HL-60 (cell line): ENCODE results near the gene GNRH2.
"Not testable (repeated sequence)": the region's sequence is repeated elsewhere in the genome, so short reads cannot be mapped to it uniquely, and the experiment has no call there.

Experiments used
- DNase-seq, 2 experiments: peaks; one replicate each; pipeline ENCODE4 v3.0.0-alpha.2; 2010 to 2020; ENCODE audit warnings: low read depth in 1 of 2, low spot score in 1 of 2
- H3K27ac ChIP-seq: fragments of 250-450 bp; sonication (Bioruptor Pico); replicated peaks from 2 replicates; pipeline ENCODE4 v1.5.1; 2020; ENCODE audit warnings: mild to moderate bottlenecking, moderate library complexity
- H3K27me3 ChIP-seq: fragments of 250-450 bp; sonication (Bioruptor Pico); 2 replicates; pipeline ENCODE4 v1.5.1; 2021; ENCODE audit warnings: mild to moderate bottlenecking, moderate library complexity; ENCODE audit not compliant: insufficient read depth, poor library complexity, severe bottlenecking
- H3K4me3 ChIP-seq: replicated peaks from 2 replicates; pipeline ENCODE4 v1.5.1; 2011; ENCODE audit warnings: mild to moderate bottlenecking, control low read depth, low read length; ENCODE audit not compliant: insufficient read depth
- GABPA ChIP-seq: IDR thresholded peaks from 2 replicates; pipeline ENCODE4 v1.6.1; 2012; ENCODE audit warnings: low read depth
- POLR2AphosphoS5 ChIP-seq: IDR thresholded peaks from 2 replicates; pipeline ENCODE4 v1.6.1; 2012; ENCODE audit warnings: low read depth
- SPI1 ChIP-seq: IDR thresholded peaks from 2 replicates; pipeline ENCODE4 v1.6.1; 2012; ENCODE audit warnings: low read depth, mild to moderate bottlenecking, borderline replicate concordance
- TF ChIP-seq, protein P1 (sequence below): IDR thresholded peaks from one replicate; pipeline ENCODE4 v1.5.1; 2011; ENCODE audit warnings: low read length, control low read depth, inconsistent platforms; ENCODE audit not compliant: insufficient read depth
- TF ChIP-seq, protein P2 (sequence below): IDR thresholded peaks from 2 replicates; pipeline ENCODE4 v1.6.1; 2012; ENCODE audit warnings: low read depth; ENCODE audit not compliant: insufficient replicate concordance

The GNRH2 gene

DNA sequence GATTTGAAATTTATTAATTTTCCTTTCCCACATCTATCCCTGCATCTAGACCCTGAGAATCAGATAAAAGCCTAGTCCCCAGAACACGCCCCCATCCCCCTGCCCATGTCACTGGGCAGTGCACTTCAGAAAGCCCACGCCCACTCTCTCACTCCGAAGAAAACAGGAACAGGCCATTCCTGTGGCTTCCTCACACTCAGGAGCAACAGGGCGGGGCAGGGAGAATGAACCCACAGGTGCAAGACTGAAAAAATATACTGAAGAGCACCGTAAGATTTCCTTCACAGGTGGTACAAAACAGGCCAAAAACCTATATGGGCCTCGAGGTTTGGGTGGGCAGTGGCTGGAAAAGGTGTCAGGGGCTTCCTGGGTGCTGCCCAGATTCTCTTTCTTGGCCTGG, 31.4 kb downstream of the GNRH2 start:
- no peak overlapping the region for H3K4me3 ChIP-seq
- no peak for DNase-seq
- TF ChIP-seq POLR2AphosphoS5 (no peak), SPI1 (peak; percentile 78)
- H3K27ac ChIP-seq: no peak overlapping the region
- H3K27me3 ChIP-seq: peaks cover 2% of the 10 kb centered on the region

DNA sequence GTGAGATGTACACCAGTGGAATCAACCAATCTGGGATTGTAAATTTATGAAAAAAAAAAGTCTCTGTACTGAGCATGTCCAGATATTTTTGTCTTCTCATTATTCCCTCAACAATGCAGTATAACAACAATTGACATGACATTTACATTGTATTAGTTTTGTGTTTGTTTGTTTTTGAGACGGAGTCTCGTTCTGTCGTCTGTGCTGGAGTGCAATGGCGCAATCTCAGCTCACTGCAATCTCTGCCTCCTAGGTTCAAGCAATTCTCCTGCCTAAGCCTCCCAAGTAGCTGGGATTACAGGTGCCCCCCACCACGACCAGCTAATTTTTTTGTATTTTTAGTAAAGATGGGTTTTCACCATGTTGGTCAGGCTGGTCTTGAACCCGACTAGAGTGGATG, 31.9 kb downstream of the GNRH2 start:
- H3K27me3 ChIP-seq, DNase-seq, H3K4me3 ChIP-seq, H3K27ac ChIP-seq: not testable (repeated sequence)

DNA sequence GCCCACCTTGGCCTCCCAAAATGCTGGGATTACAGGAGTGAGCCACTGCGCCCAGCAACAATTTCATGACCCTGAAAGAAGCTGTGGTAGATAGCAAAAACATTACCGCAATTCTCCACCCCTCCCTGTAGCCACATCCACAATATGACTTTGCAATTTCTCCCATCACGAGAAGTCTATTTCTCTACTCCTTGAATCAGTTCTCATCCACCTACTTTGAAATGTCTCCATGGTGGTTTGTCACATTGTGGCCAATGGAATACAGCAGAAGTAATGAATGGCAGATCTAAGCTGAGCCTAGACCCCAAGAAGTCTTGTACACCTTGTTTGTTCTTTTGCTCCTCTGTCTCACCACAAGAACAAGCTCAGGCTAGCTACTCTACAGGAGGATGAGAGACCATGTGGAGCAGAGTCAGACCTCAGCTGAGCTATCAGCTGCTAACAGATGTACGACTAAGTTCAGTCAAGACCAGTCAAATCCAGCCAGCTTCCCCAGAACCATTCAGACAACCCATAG, 34.3 kb downstream of the GNRH2 start:
- no peak for TF ChIP-seq GABPA
- TF ChIP-seq, protein P1, sequence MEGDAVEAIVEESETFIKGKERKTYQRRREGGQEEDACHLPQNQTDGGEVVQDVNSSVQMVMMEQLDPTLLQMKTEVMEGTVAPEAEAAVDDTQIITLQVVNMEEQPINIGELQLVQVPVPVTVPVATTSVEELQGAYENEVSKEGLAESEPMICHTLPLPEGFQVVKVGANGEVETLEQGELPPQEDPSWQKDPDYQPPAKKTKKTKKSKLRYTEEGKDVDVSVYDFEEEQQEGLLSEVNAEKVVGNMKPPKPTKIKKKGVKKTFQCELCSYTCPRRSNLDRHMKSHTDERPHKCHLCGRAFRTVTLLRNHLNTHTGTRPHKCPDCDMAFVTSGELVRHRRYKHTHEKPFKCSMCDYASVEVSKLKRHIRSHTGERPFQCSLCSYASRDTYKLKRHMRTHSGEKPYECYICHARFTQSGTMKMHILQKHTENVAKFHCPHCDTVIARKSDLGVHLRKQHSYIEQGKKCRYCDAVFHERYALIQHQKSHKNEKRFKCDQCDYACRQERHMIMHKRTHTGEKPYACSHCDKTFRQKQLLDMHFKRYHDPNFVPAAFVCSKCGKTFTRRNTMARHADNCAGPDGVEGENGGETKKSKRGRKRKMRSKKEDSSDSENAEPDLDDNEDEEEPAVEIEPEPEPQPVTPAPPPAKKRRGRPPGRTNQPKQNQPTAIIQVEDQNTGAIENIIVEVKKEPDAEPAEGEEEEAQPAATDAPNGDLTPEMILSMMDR: no peak
- Histone ChIP-seq H3K4me3 (no peak overlapping the region), H3K27ac (peak overlapping the region; percentile 40; the same call in 1 of the 2 replicates), H3K27me3 (peaks cover 7% of the 10 kb centered on the region)
- DNase-seq: peak in 1 of 2 experiments; percentile 52

DNA sequence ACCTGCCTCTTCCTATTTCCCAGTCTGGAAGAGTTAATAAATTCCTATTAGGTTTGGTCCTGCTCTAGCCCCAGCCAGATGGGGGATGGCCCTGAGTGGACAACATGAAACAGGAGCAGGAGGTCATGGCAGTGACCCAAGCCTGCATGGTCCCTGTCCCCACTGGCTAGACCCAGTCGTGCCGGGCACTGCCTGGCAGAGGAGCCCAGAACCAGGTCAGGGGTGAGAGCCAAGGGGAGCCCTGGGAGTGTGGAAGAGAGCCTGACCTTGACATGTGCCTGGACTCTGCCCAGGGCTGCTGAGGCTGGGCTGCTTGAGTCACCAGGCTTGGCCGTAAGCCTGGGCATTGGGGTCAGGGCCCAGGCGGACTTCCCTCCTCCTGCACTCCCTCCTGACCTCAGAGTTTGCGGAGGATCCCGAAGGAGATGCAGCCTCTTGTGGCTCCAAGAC, 37.5 kb downstream of the GNRH2 start:
- no peak for DNase-seq
- TF ChIP-seq POLR2AphosphoS5 (no peak), SPI1 (no peak), GABPA (no peak)
- TF ChIP-seq, protein P2, sequence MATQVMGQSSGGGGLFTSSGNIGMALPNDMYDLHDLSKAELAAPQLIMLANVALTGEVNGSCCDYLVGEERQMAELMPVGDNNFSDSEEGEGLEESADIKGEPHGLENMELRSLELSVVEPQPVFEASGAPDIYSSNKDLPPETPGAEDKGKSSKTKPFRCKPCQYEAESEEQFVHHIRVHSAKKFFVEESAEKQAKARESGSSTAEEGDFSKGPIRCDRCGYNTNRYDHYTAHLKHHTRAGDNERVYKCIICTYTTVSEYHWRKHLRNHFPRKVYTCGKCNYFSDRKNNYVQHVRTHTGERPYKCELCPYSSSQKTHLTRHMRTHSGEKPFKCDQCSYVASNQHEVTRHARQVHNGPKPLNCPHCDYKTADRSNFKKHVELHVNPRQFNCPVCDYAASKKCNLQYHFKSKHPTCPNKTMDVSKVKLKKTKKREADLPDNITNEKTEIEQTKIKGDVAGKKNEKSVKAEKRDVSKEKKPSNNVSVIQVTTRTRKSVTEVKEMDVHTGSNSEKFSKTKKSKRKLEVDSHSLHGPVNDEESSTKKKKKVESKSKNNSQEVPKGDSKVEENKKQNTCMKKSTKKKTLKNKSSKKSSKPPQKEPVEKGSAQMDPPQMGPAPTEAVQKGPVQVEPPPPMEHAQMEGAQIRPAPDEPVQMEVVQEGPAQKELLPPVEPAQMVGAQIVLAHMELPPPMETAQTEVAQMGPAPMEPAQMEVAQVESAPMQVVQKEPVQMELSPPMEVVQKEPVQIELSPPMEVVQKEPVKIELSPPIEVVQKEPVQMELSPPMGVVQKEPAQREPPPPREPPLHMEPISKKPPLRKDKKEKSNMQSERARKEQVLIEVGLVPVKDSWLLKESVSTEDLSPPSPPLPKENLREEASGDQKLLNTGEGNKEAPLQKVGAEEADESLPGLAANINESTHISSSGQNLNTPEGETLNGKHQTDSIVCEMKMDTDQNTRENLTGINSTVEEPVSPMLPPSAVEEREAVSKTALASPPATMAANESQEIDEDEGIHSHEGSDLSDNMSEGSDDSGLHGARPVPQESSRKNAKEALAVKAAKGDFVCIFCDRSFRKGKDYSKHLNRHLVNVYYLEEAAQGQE: no peak
- TF ChIP-seq, protein P1: no peak
- Histone ChIP-seq H3K27ac (no peak overlapping the region), H3K27me3 (peaks cover 13% of the 10 kb centered on the region), H3K4me3 (no peak overlapping the region)

DNA sequence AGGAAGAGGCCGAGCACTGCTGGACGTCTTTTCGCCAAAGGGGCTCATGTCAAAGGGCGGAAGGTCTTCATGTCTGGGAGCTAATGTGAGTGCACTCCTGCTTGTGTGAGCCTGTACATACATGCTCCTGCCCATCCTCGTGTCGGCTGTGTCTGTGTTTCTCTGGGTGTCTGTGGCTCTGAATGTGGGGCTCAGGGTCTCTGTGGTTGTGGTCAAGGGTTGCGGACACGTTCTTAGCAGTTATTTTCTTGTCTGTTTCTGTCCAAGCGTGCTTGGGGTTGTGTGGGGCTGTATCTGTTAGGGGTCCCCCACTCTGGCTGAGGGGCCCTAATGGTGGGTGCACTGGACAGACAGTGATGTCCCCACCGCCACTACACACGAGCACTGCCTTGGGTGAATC, 38.2 kb downstream of the GNRH2 start:
- H3K27me3 ChIP-seq: peaks cover 13% of the 10 kb centered on the region
- no peak for DNase-seq
- no peak overlapping the region for H3K27ac ChIP-seq
- no peak overlapping the region for H3K4me3 ChIP-seq
- TF ChIP-seq POLR2AphosphoS5 (no peak), SPI1 (no peak), GABPA (no peak)
- TF ChIP-seq, protein P1: no peak
- TF ChIP-seq, protein P2: no peak
